Neural progenitor cell (in vitro differentiated cells): Measurements from ENCODE around the gene CAV1.

ENCODE experiments used
- EZH2 ChIP-seq: fragments of 200-600 bp; sonication (generic); IDR thresholded peaks from 2 replicates; pipeline ENCODE4 v1.6.1; 2017; ENCODE audit warnings: antibody characterized with exemption, mild to moderate bottlenecking, moderate library complexity
- EZH2phosphoT487 ChIP-seq: fragments of 200-600 bp; sonication (generic); IDR thresholded peaks from 2 replicates; pipeline ENCODE4 v1.6.1; 2017; ENCODE audit warnings: antibody characterized with exemption
- TF ChIP-seq, protein P1 (sequence below): fragments of 200-600 bp; sonication (generic); IDR thresholded peaks from 2 replicates; pipeline ENCODE4 v1.5.1; 2017; ENCODE audit warnings: antibody characterized with exemption, mild to moderate bottlenecking

DNA sequence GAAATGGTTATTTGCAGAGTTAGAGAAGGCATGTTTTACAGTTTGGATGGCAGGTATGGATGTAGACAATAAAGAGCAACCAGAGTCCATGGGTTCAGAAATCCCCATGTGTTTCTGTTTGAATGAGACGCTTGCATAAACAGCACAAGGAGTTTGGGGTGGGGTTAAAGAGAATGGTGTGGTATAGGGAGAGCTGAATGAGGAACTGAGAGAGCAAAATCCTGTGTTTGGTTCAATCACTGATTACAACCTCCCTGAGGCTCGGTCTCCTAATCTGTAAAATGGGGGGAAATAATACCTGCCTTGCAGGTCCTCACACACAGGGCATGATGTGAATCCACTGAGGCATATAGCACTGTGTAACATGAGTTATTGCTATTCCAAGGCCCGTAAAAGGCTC, 23.7 kb downstream of the CAV1 start:
- TF ChIP-seq EZH2 (no peak), EZH2phosphoT487 (no peak)
- TF ChIP-seq, protein P1, sequence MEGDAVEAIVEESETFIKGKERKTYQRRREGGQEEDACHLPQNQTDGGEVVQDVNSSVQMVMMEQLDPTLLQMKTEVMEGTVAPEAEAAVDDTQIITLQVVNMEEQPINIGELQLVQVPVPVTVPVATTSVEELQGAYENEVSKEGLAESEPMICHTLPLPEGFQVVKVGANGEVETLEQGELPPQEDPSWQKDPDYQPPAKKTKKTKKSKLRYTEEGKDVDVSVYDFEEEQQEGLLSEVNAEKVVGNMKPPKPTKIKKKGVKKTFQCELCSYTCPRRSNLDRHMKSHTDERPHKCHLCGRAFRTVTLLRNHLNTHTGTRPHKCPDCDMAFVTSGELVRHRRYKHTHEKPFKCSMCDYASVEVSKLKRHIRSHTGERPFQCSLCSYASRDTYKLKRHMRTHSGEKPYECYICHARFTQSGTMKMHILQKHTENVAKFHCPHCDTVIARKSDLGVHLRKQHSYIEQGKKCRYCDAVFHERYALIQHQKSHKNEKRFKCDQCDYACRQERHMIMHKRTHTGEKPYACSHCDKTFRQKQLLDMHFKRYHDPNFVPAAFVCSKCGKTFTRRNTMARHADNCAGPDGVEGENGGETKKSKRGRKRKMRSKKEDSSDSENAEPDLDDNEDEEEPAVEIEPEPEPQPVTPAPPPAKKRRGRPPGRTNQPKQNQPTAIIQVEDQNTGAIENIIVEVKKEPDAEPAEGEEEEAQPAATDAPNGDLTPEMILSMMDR: no peak
